ENCODE results near the gene MYO6.

Gene MYO6

DNA sequence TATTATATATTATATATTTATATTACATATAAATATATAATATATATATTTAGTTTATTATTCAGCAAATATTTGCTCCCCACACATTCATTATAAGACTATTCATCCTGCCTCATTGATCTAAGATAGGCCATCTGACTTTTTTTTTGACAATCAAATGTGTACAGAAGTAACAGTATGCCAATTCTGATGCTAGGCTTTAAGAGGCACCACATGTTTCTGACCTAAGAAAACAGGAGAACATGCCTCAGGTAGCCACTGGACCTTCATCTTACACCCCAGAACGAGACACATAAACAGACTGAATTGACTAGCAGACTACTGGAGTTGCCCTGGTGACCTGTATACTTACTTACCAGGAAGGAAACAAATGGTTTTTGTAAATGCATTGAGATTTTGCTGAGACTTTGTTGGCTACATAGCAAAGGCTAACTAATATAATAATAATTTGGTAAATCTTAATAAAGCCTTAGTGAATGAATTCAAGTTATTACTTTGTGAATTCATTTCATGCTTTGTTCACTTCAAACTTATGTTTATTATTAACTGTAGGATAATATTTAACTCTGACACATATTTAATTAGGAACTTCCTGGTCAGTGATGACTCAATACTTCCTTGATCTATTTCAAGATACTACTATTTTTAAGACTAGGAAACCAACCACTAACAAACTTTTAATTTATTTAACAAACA is 13.4 kb upstream of the MYO6 start:
- in situ Hi-C loops (cut with HindIII; ENCODE audit: low sequenced_read_pairs) = no loop called here
- TF ChIP-seq, protein P1, sequence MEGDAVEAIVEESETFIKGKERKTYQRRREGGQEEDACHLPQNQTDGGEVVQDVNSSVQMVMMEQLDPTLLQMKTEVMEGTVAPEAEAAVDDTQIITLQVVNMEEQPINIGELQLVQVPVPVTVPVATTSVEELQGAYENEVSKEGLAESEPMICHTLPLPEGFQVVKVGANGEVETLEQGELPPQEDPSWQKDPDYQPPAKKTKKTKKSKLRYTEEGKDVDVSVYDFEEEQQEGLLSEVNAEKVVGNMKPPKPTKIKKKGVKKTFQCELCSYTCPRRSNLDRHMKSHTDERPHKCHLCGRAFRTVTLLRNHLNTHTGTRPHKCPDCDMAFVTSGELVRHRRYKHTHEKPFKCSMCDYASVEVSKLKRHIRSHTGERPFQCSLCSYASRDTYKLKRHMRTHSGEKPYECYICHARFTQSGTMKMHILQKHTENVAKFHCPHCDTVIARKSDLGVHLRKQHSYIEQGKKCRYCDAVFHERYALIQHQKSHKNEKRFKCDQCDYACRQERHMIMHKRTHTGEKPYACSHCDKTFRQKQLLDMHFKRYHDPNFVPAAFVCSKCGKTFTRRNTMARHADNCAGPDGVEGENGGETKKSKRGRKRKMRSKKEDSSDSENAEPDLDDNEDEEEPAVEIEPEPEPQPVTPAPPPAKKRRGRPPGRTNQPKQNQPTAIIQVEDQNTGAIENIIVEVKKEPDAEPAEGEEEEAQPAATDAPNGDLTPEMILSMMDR (IDR thresholded peaks at IDR 0.05; ENCODE audit: low read depth, low read length, missing control alignments) = no peak
- no peak for DNase-seq (ENCODE audit: low read depth)
- H3K4me3 ChIP-seq (ENCODE audit: low read depth, low read length) = no peak overlapping the region

DNA sequence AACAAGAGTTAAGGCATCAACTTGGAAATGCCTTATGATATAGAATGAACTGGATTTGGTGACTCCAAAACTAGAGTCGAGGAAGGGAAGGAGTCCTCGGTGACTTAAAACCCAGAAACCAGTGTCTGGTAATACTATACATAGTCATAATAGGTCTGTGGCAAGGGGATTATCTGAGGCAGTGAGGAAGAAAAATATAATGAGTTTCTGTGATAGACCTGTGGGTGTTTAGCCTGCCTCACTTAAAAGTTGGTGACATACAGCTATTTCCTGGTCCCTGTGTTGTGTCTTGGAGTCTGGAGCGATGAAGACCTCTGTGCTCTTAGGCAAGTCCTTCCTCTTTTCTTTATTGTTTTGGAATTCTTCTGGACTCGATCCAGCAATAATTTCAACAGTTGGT is 5.1 kb upstream of the MYO6 start:
- in situ Hi-C loops (cut with HindIII; ENCODE audit: low sequenced_read_pairs) = no loop called here
- DNase-seq (ENCODE audit: low read depth) = no peak
- no peak overlapping the region for H3K4me3 ChIP-seq (ENCODE audit: low read depth, low read length)
- TF ChIP-seq, protein P1 (IDR thresholded peaks at IDR 0.05; ENCODE audit: low read depth, low read length, missing control alignments) = no peak

DNA sequence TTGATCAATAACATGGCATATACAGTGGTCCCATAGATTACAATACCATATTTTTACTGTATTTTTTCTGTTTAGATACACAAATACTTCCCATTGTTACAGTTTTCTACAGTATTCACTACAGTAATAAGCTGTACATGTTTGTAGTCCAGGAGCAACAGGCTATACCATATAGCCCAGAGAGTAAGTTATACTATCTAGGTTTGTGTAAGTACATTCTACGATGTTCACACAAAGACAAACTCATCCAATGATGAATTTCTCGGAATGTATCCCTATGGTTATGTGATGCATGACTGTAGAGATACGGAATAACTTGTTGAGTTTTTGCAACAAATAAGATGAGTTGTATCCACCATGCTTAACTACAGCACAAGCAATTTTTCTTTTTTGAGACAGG is 3.6 kb upstream of the MYO6 start:
- DNase-seq (ENCODE audit: low read depth) = no peak
- in situ Hi-C loops (cut with HindIII; ENCODE audit: low sequenced_read_pairs) = no loop called here
- H3K4me3 ChIP-seq (ENCODE audit: low read depth, low read length) = no peak overlapping the region
- TF ChIP-seq, protein P1 (IDR thresholded peaks at IDR 0.05; ENCODE audit: low read depth, low read length, missing control alignments) = no peak

DNA sequence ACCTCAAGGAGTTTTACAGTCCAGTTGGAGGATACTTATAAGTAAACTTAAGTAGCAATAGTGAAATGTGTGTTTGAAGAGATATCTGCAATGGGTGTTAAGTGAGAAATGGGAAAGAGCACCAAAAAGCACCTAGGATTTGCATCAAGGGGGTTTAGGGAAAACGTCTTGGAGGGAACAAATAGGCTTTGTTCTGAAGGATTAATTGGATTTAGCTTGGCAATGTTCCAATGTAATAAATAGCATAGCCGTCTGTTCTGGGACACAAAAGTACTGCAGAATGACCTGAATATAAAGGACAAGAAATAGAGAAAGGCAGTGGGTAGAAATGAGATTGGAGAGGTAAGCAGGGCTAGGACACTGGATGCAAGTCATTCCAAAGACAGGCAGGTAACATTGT is 2.8 kb upstream of the MYO6 start:
- TF ChIP-seq, protein P1 (IDR thresholded peaks at IDR 0.05; ENCODE audit: low read depth, low read length, missing control alignments) = no peak
- in situ Hi-C loops (cut with HindIII; ENCODE audit: low sequenced_read_pairs) = no loop called here
- no peak for DNase-seq (ENCODE audit: low read depth)
- H3K4me3 ChIP-seq (ENCODE audit: low read depth, low read length) = no peak overlapping the region

DNA sequence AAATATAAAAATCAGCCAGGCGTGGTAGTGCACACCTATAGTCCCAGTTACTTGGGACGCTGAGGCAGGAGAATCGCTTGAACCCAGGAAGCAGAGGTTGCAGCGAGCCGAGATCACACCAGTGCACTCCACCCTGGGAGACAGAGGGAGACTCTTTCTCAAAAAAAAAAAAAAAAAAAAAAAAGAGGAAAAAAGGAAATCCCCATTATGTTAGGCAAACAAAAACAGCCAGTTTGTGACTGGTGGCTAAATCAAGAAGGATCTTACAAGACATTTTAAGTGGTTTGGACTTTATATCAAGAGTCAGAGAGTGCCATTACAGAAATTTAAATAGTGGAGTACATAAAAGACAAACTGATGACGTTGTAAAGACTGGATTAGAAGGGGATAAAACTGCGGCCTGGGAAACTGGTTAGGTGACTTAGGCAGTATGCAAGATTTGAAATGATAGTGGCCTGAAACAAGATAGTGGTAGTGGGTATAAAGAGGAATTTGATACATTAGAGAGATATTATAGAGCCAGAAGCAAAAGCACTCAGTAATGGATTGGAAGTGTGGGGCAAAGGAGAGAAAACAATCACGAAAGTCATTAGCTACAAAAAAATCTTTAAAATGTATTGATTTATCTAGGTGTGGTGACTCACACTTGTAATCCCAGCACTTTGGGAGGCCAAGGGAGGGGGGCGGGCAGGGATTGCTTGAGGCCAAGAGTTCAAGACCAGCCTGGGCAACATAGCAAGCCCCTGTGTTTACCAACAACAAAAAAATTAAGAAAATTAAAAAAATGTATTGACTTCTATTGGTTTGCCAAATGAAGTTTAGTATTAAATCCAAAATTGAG is 1.7 kb upstream of the MYO6 start:
- in situ Hi-C loops (cut with HindIII; ENCODE audit: low sequenced_read_pairs) = no loop called here
- no peak overlapping the region for H3K4me3 ChIP-seq (ENCODE audit: low read depth, low read length)
- TF ChIP-seq, protein P1 (IDR thresholded peaks at IDR 0.05; ENCODE audit: low read depth, low read length, missing control alignments) = no peak
- DNase-seq (ENCODE audit: low read depth) = no peak

DNA sequence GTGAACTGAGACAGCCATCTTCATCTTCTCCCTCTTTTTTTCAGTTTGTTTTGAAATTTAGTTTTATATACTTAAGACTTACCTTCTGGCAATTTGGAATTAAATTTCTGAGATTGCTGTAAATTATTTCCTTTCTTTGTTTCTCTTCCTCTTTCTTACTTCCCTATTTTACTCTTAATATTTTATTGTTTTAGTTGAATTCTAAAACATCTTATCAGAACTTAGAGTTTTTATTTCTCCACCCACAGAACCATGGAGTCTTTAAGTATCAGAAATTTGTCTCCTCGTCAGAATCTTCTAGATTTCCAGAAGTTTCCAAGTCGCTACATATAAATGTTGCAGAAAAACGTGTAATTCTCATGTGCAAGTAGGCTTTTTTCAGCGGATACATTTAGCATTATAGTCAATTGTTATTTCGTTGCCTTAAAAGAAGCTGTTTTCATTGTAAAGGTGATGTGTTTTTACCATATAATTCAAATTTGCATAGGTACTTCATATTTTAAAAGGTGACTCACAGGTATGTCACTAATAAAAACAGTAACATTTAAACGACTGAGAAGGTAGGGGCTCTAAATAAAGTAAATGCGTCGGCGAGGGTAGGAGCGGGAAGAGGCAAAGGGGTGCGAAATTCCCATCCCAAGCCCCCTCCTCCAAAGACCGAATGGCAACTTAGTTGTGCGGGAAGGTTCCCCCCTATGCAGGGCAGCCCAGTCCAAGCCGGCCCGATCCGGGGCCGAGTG is 866 bp upstream of the MYO6 start:
- in situ Hi-C loops (cut with HindIII; ENCODE audit: low sequenced_read_pairs) = no loop called here
- peak overlapping the region; percentile 84 for H3K4me3 ChIP-seq (ENCODE audit: low read depth, low read length)
- TF ChIP-seq, protein P1 (IDR thresholded peaks at IDR 0.05; ENCODE audit: low read depth, low read length, missing control alignments) = no peak
- no peak for DNase-seq (ENCODE audit: low read depth)

Data from astrocyte of the cerebellum (primary cell).